A172 (cell line): Measurements from ENCODE around the gene SRPRA. TPM values are rescaled to one million over a fixed set of nuclear protein-coding genes. Genes with fewer than 3 reads are reported as not detected.
"Not testable (repeated sequence)": the region's sequence is repeated elsewhere in the genome, so short reads cannot be mapped to it uniquely, and the experiment has no call there.

Experiments
- DNase-seq: peaks from one replicate; pipeline ENCODE4 v3.0.0-alpha.2; 2015; ENCODE audit warnings: low spot score
- total RNA-seq: library from RNA; depleted of rRNA; stranded (reverse); fragments of >200 nt; shearing (Covaris generic); gene quantifications from 2 replicates; pipeline ENCODE4 v1.2.3, GENCODE V29; 2014; rRNA removed

The SRPRA gene
- total RNA-seq, result 67.2 and 75.1 TPM in 2 replicates

GRCh38 chr11:126268708-126269579 lies at the start of gene SRPRA, which contains the start of gene FOXRED1:
Gene SRPRA, minus strand, starts transcription at chr11:126268895. Its CDS starts 91 bp downstream, at chr11:126268804.
Gene FOXRED1, plus strand, starts transcription at chr11:126269154. Its CDS starts 53 bp downstream, at chr11:126269207.
- DNase-seq, result peak; percentile 91

GRCh38 chr11:126317756-126318573 lies 49.3 kb upstream of the SRPRA start:
- peak; percentile 54 for DNase-seq

GRCh38 chr11:126317432-126317755 lies 48.7 kb upstream of the SRPRA start:
- no peak for DNase-seq

DNA sequence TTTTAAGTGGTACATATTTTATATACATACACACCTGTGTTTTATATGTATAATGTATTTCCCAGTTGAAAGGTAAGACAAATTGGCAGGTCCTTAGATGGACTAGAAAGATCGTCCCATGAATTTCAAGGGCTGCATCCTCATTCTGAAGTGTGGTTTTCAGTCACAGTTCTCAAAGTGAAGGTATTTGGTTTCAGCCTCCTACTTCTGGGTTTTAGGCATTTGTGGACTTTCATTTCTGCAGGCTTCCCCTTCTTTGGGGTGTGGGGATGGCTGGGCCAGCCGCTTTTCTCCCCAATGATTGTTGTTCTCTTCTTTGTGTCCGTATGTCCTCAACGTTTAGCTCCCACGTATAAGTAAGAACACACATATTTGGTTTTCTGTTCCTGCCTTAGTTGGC lies 45.1 kb upstream of the SRPRA start:
- DNase-seq, result no peak

GRCh38 chr11:126312961-126313360 lies 44.3 kb upstream of the SRPRA start:
- DNase-seq, result no peak

DNA sequence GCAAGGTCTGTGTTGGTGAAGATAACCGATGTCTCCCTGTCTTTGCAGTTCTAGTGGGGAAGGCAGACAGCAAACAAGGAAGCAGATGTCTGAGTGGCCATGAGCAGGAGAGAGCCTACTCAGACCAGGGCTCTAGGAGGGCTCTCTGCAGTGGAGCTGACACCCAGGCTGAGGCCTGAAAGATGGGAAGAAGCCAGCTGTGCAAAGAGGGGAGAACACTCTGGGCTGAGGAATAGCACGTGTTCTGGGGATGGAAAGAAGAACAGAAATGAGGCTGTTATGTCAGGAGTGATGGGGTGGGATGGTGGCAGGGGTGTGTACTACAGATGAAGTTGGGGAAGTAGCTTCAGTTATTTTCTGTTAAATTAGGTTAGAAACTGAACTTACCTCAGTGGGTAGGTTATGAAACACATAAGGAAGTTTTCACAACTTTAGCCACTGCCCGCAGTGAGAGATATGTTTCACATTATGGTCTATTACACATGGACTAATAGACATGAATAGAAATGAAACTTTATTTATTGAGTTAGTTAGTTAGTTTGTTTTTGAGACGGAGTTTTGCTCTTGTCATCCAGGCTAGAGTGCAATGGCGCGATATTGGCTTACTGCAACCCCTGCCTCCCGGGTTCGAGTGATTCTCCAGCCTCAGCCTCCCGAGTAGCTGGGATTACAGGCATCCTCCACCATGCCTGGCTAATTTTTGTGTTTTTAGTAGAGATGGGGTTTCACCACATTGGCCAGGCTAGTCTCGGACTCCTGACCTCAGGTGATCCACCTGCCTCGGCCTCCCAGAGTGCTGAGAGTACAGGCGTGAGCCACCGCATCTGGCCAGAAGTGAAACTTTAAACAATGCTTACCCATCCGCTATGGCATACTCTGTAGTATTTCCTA lies 43.0 kb upstream of the SRPRA start:
- DNase-seq, result no peak

DNA sequence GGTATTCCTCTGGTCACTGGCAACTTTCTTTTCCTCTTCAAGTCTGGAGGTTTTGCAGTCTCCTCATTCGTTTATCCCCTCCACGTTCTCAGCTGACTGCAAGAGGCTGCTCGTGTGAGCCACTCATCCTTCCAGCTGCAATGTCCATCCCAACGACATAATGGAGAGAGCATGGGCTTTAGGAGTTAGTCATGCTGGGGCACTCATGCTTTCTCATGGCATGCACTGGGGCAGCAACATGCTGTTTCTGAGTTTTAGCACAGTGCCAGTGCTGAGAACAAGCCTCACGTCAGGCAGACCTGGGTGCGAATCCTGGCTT lies 42.3 kb upstream of the SRPRA start:
- no peak for DNase-seq

GRCh38 chr11:126310200-126310991 lies 41.7 kb upstream of the SRPRA start:
- DNase-seq, result peak; percentile 49

DNA sequence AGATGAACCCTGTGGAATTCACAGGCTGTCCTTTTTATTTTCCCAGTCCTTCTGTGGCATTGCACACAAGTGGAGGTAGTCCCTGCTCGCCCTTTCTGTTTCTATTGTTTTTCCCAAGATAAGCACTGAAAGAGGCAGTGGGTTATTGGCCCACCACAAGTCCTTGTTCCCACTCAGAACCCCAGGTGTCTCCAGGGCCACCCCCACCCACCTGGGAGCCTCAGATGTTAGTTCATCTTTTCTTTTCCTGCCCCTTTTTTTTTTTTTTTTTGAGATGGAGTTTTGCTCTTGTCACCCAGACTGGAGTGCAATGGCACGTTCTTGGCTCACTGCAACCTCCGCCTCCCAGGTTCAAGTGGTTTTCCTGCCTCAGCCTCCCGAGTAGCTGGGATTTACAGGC lies 40.1 kb upstream of the SRPRA start:
- DNase-seq, result not testable (repeated sequence)

- DNase-seq, result no peak
Observed at GRCh38 chr11:126308271-126308671, 39.6 kb upstream of the SRPRA start.

- DNase-seq, result no peak
Observed at GRCh38 chr11:126307706-126308105, 39.0 kb upstream of the SRPRA start.

GRCh38 chr11:126305699-126306098 lies 37.0 kb upstream of the SRPRA start:
- no peak for DNase-seq

DNA sequence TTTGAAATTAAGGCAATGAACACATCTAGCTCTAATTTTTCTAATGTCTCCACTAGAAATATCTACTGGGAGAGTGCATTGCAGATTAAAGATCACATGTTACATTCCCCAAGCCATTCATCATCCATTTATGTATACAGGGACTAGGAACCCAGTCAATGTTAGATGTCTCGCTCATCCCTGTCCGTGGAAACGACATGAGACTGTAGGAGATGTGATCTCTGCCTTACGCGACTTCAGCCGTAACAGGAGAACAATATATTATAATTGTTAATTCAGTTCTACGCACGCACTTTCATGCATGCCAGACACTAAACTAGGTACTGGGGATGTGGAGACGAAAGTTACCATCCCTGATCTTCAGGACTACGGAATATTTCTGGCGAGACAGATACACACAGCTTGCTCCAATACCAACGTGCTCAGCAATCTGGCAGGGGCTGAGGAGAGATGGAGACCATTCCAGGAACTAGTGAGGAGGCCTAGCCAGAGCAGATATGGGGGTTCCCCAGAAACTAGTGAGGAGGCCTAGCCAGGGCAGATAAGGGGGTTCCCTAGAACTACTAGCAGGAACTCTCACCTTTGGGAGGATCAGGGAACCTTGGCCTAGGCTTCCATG lies 35.9 kb upstream of the SRPRA start:
- no peak for DNase-seq

GRCh38 chr11:126303623-126304456 lies 35.1 kb upstream of the SRPRA start, which contains the start of gene DCPS:
Gene DCPS, plus strand, starts transcription at chr11:126304060. Its CDS starts 21 bp downstream, at chr11:126304081.
- DNase-seq, result peak; percentile 65

GRCh38 chr11:126297004-126297403 lies 28.3 kb upstream of the SRPRA start:
- no peak for DNase-seq

- no peak for DNase-seq
Observed at GRCh38 chr11:126293726-126294125, 25.0 kb upstream of the SRPRA start.

GRCh38 chr11:126290887-126291286 lies 22.2 kb upstream of the SRPRA start:
- no peak for DNase-seq

- no peak for DNase-seq
Observed at GRCh38 chr11:126288237-126288636, 19.5 kb upstream of the SRPRA start.

DNA sequence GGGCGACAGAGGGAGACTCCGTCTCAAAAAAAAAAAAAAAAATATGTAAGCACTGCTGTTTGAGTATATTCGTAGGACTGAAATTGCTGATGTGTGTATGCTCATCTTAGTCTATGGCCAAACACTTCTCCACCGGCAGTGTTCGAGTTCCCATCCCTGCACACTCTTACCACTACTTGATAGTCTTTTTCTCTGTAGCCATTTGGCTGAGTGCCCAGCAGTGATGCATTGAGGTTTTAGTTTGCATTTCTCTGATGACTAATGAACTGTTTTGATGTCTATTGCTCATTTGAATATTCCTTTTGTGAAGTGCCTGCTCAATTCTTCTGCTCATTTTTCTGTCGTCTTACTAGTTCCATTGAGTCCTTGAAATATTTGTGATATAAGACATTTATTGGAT lies 16.1 kb upstream of the SRPRA start:
- DNase-seq, result peak; percentile 88
